ENCODE results near the gene NT5M.

NT5M gene

GRCh38 chr17:17372856-17373520 is 69.8 kb downstream of the NT5M start:
- in situ Hi-C loops (cut with HindIII; ENCODE audit: low pct_ligation_motif_present, low sequenced_read_pairs): loop anchor here (25.0 kb wide), 1 partner anchor 239 kb away; no protein-coding TSS in a partner anchor
- Histone ChIP-seq H3K36me3 (replicated peaks) (no peaks in the 10 kb centered on the region), H3K4me3 (ENCODE audit: low read depth, low read length) (no peak overlapping the region), H3K27me3 (replicated peaks) (no peaks in the 10 kb centered on the region), H3K27ac (no peak overlapping the region)
- TF ChIP-seq CTCF (IDR thresholded peaks at IDR 0.05; ENCODE audit: low read depth, low read length, missing control alignments): no peak
- DNase-seq: no peak

- Histone ChIP-seq H3K27me3 (replicated peaks) (peaks cover 9% of the 10 kb centered on the region), H3K4me3 (ENCODE audit: low read depth, low read length) (no peak overlapping the region), H3K27ac (no peak overlapping the region), H3K36me3 (replicated peaks) (no peaks in the 10 kb centered on the region)
- TF ChIP-seq CTCF (IDR thresholded peaks at IDR 0.05; ENCODE audit: low read depth, low read length, missing control alignments): no peak
- in situ Hi-C loops (cut with HindIII; ENCODE audit: low pct_ligation_motif_present, low sequenced_read_pairs): no loop called here
- DNase-seq: no peak
Observed at GRCh38 chr17:17375841-17376240, 72.7 kb downstream of the NT5M start.

GRCh38 chr17:17376362-17376761 is 73.2 kb downstream of the NT5M start:
- no peak for DNase-seq
- Histone ChIP-seq H3K27ac (no peak overlapping the region), H3K27me3 (replicated peaks) (peaks cover 12% of the 10 kb centered on the region), H3K36me3 (replicated peaks) (no peaks in the 10 kb centered on the region), H3K4me3 (ENCODE audit: low read depth, low read length) (no peak overlapping the region)
- in situ Hi-C loops (cut with HindIII; ENCODE audit: low pct_ligation_motif_present, low sequenced_read_pairs): no loop called here
- no peak for TF ChIP-seq CTCF (IDR thresholded peaks at IDR 0.05; ENCODE audit: low read depth, low read length, missing control alignments)

GRCh38 chr17:17377071-17377967 is 74.1 kb downstream of the NT5M start:
- H3K36me3 ChIP-seq (replicated peaks): no peaks in the 10 kb centered on the region

More at GRCh38 chr17:17377071-17377967, 74.1 kb downstream of the NT5M start:
- H3K27me3 ChIP-seq (replicated peaks): peaks cover 18% of the 10 kb centered on the region
- H3K27ac ChIP-seq: no peak overlapping the region
- no peak for DNase-seq
- TF ChIP-seq CTCF (IDR thresholded peaks at IDR 0.05; ENCODE audit: low read depth, low read length, missing control alignments): no peak
- no peak overlapping the region for H3K4me3 ChIP-seq (ENCODE audit: low read depth, low read length)
- in situ Hi-C loops (cut with HindIII; ENCODE audit: low pct_ligation_motif_present, low sequenced_read_pairs): no loop called here

Data from brain microvascular endothelial cell (primary cell).